GM12878 (cell line): ENCODE measurements around the gene ZFYVE19. TPM values are rescaled to one million over a fixed set of nuclear protein-coding genes. Genes with fewer than 3 reads are reported as not detected.

Source experiments
- ATAC-seq: fragments of 200-7000 bp; cut with Tn5 transposase; 3 replicates; pipeline ENCODE4 v1.9.1; 2020; ENCODE audit warnings: mild to moderate bottlenecking, moderate library complexity
- BruUV-seq: library from RNA; stranded (reverse); fragments of 400-500 nt; replicated peaks from 2 replicates; lab custom pipeline; 2021; lab: Mats Ljungman, UMichigan
- CTCF ChIA-PET: fragments of 300-600 bp; sonication (Branson Sonifier 250); formaldehyde crosslinking; extraction: SDS; loops from one replicate; lab custom pipeline; 2021; ENCODE audit warnings: inconsistent platforms; lab: Yijun Ruan, JAX
- POLR2A ChIA-PET: fragments of 350-600 bp; formaldehyde crosslinking; extraction: SDS; loops from one replicate; lab custom pipeline; 2021; ENCODE audit warnings: inconsistent platforms; lab: Charles Lee
- RAD21 ChIA-PET: fragments of 300-600 bp; sonication (Branson Sonifier 250); formaldehyde crosslinking; loops from one replicate; lab custom pipeline; 2023; ENCODE audit warnings: antibody characterized with exemption; ENCODE audit not compliant: unreplicated experiment; lab: Charles Lee
- SMC1A ChIA-PET: fragments of 300-600 bp; sonication (Branson Sonifier 250); formaldehyde crosslinking; loops from one replicate; lab custom pipeline; 2023; ENCODE audit not compliant: unreplicated experiment, uncharacterized antibody; lab: Charles Lee
- DNase-seq: peaks from one replicate; pipeline ENCODE4 v3.0.0-alpha.2; 2011; ENCODE audit warnings: low read depth, low spot score
- FAIRE-seq: peaks from 3 replicates; lab custom pipeline; 2011; peaks lifted over from hg19 to GRCh38; lab: Jason Lieb, UNC
- H2AFZ ChIP-seq: 2 replicates; pipeline ENCODE4 v1.6.0; 2011; ENCODE audit warnings: low read depth, low read length, control low read depth; ENCODE audit not compliant: control insufficient read depth
- H3K27ac ChIP-seq: 2 replicates; pipeline ENCODE4 v1.5.1; 2011; ENCODE audit warnings: control low read depth; ENCODE audit not compliant: control insufficient read depth, insufficient read depth
- H3K27me3 ChIP-seq, 2 experiments: replicated peaks in 1 of 2; 2 replicates each; pipeline versions ENCODE4 v1.6.0 to v1.6.1; 2011; ENCODE audit warnings: low read length in 1 of 2; ENCODE audit not compliant: control insufficient read depth in 2 of 2, insufficient read depth in 2 of 2
- H3K36me3 ChIP-seq, 2 experiments: 2 replicates each; pipeline ENCODE4 v1.5.1; 2011; ENCODE audit warnings: low read length in 1 of 2; ENCODE audit not compliant: control insufficient read depth in 2 of 2, insufficient read depth in 2 of 2
- H3K4me1 ChIP-seq: 2 replicates; pipeline ENCODE4 v1.6.1; 2011; ENCODE audit warnings: mild to moderate bottlenecking, low read length, moderate library complexity, mixed read lengths; ENCODE audit not compliant: control insufficient read depth, insufficient read depth
- H3K4me2 ChIP-seq: 2 replicates; pipeline ENCODE4 v1.6.0; 2011; ENCODE audit warnings: control low read depth; ENCODE audit not compliant: control insufficient read depth, insufficient read depth
- H3K4me3 ChIP-seq: fragments of 200-600 bp; sonication (generic); 2 replicates; pipeline ENCODE4 v1.5.1; 2016
- H3K79me2 ChIP-seq: 2 replicates; pipeline ENCODE4 v1.6.0; 2011; ENCODE audit warnings: low read length; ENCODE audit not compliant: control insufficient read depth, insufficient read depth
- H3K9ac ChIP-seq: 2 replicates; pipeline ENCODE4 v1.8.0; 2011; ENCODE audit warnings: low read length, control low read depth, mixed read lengths; ENCODE audit not compliant: control insufficient read depth, insufficient read depth
- H3K9me3 ChIP-seq: replicated peaks from 3 replicates; pipeline ENCODE4 v1.5.1; 2011; ENCODE audit warnings: mild to moderate bottlenecking, low read length; ENCODE audit not compliant: control insufficient read depth, insufficient read depth
- H4K20me1 ChIP-seq: 2 replicates; pipeline ENCODE4 v1.6.0; 2011; ENCODE audit not compliant: control insufficient read depth, insufficient read depth
- BRCA1 ChIP-seq: IDR thresholded peaks from 2 replicates; pipeline ENCODE4 v1.6.1; 2011; ENCODE audit warnings: low read depth, low read length, improper control_type of control experiment
- CHD4 ChIP-seq: fragments of 200-600 bp; sonication (generic); IDR thresholded peaks from 2 replicates; pipeline ENCODE4 v1.6.1; 2016; ENCODE audit warnings: mild to moderate bottlenecking
- CREM ChIP-seq: IDR thresholded peaks from 2 replicates; pipeline ENCODE4 v1.6.1; 2014; ENCODE audit warnings: antibody characterized with exemption, low read depth
- EED ChIP-seq: sonication (generic); IDR thresholded peaks from 2 replicates; pipeline ENCODE4 v1.6.1; 2016; ENCODE audit warnings: antibody characterized with exemption, low read depth
- EZH2 ChIP-seq: IDR thresholded peaks from 2 replicates; pipeline ENCODE4 v1.6.1; 2012; ENCODE audit warnings: low read depth, mild to moderate bottlenecking, control low read depth, inconsistent platforms, low read length, borderline replicate concordance; ENCODE audit not compliant: control insufficient read depth
- KAT2A ChIP-seq: conservative IDR thresholded peaks from 2 replicates; pipeline ENCODE4 v1.6.1; 2011; ENCODE audit warnings: low read depth, low read length; ENCODE audit not compliant: control insufficient read depth
- MXI1 ChIP-seq: fragments of 150-350 bp; IDR thresholded peaks from 2 replicates; pipeline ENCODE4 v1.6.1; 2011; ENCODE audit warnings: low read depth, mild to moderate bottlenecking, inconsistent platforms, low read length, improper control_type of control experiment
- NFXL1 ChIP-seq: fragments of 450-650 bp; IDR thresholded peaks from 2 replicates; pipeline ENCODE4 v1.6.1; 2017; ENCODE audit warnings: antibody characterized with exemption, mild to moderate bottlenecking, borderline replicate concordance
- POLR2AphosphoS5 ChIP-seq: IDR thresholded peaks from 2 replicates; pipeline ENCODE4 v1.6.1; 2011; ENCODE audit warnings: mild to moderate bottlenecking, low read length, inconsistent platforms
- SMAD1 ChIP-seq: fragments of 450-650 bp; IDR thresholded peaks from 2 replicates; pipeline ENCODE4 v1.6.1; 2018; ENCODE audit warnings: mild to moderate bottlenecking, low read depth; ENCODE audit not compliant: partially characterized antibody
- SP1 ChIP-seq: IDR thresholded peaks from one replicate; pipeline ENCODE4 v1.6.1; 2011; ENCODE audit warnings: low read depth, low read length
- STAT3 ChIP-seq: IDR thresholded peaks from 2 replicates; pipeline ENCODE4 v1.6.1; 2011; ENCODE audit warnings: low read depth, low read length, improper control_type of control experiment
- SUZ12 ChIP-seq: fragments of 200-600 bp; sonication (generic); IDR thresholded peaks from one replicate; pipeline ENCODE4 v1.6.1; 2018; ENCODE audit warnings: antibody characterized with exemption, mild to moderate bottlenecking; ENCODE audit not compliant: unreplicated experiment
- TAF1 ChIP-seq: IDR thresholded peaks from 2 replicates; pipeline ENCODE4 v1.6.1; 2011; ENCODE audit warnings: mild to moderate bottlenecking, low read depth, low read length, borderline replicate concordance
- TCF3 ChIP-seq: IDR thresholded peaks from 2 replicates; pipeline ENCODE4 v1.6.1; 2012; ENCODE audit warnings: low read depth, mild to moderate bottlenecking, low read length, borderline replicate concordance; ENCODE audit not compliant: insufficient read depth
- ZNF24 ChIP-seq: fragments of 450-650 bp; IDR thresholded peaks from 2 replicates; pipeline ENCODE4 v1.6.1; 2017; ENCODE audit warnings: antibody characterized with exemption, mild to moderate bottlenecking
- ZNF274 ChIP-seq: IDR thresholded peaks from one replicate; pipeline ENCODE4 v1.8.0; 2011; ENCODE audit not compliant: insufficient read length, insufficient read depth
- ZSCAN29 ChIP-seq: fragments of 450-650 bp; IDR thresholded peaks from 2 replicates; pipeline ENCODE4 v1.6.1; 2017; ENCODE audit warnings: mild to moderate bottlenecking, moderate library complexity
- ZZZ3 ChIP-seq: IDR thresholded peaks from 2 replicates; pipeline ENCODE4 v1.6.1; 2011; ENCODE audit warnings: low read depth; ENCODE audit not compliant: control insufficient read depth, insufficient read length
- WGBS: methylation state at CpG from one replicate; pipeline ENCODE4 v1.1.6; 2016; ENCODE audit warnings: low lambda C conversion rate; ENCODE audit not compliant: insufficient replicate concordance, insufficient coverage; ENCODE audit errors: missing lambda C conversion rate; 5-methylcytosine and 5-hydroxymethylcytosine counted together
- in situ Hi-C: fragments of 300-500 bp; cut with MboI; formaldehyde crosslinking; loops from 9 replicates; pipeline ENCODE4 v1.14.3; 2018; ENCODE audit warnings: mixed read lengths
- intact Hi-C: fragments of 100-400 bp; cut with micrococcal nuclease; formaldehyde crosslinking; loops from one replicate; pipeline ENCODE4 v1.14.2; 2022; ENCODE audit not compliant: unreplicated experiment
- polyA plus RNA-seq, 11 experiments: library from polyadenylated mRNA; depleted of rRNA in 4 of 11; unstranded in 6 of 11; stranded (reverse) in 5 of 11; fragments of >200 nt; fragmentation: Nextera tagmentation in 4 of 11; fragmentation: Illumina TruSeq in 1 of 11; extraction: Ambion mirVana in 4 of 11; extraction: Trizol in 1 of 11; gene quantifications; 1 replicate in 1 of 11; 2 replicates in 10 of 11; pipeline versions ENCODE4 v1.2.1 to v1.2.3, GENCODE V29; 2011 to 2016; ENCODE audit warnings: inconsistent platforms in 2 of 11, missing spikeins in 2 of 11, low read depth in 1 of 11
- total RNA-seq, 4 experiments: library from RNA; depleted of rRNA in 3 of 4; stranded (reverse); fragments of >200 nt in 3 of 4; fragmentation: Illumina TruSeq in 1 of 4; extraction: Trizol in 1 of 4; gene quantifications; 2 replicates each; pipeline versions ENCODE4 v1.2.1 to v1.2.3, GENCODE V29; 2013 to 2021

The ZFYVE19 gene
- total and polyA plus RNA-seq, 10 of the 15 experiments (the other 5 are each of a cell fraction or from before 2014, with no cell fraction given): 1.7 to 36.3 (median 17.0) TPM

GRCh38 chr15:40841741-40842140 lies 34.9 kb downstream of the ZFYVE19 start:
- no peak for ATAC-seq
- no peak overlapping the region for H3K4me3 ChIP-seq
- no peak for DNase-seq
- H3K9ac ChIP-seq: no peak overlapping the region
- H3K27ac ChIP-seq: no peak overlapping the region
- no peak overlapping the region for H3K4me2 ChIP-seq
- FAIRE-seq: no peak
- H2AFZ ChIP-seq: no peak overlapping the region
- in situ Hi-C loops: no loop called here
- intact Hi-C loops: loop anchor here (10.0 kb wide), 1 partner anchor 273 kb away; the partner anchor contains the start of gene INO80
- ChIA-PET CTCF (interaction anchor here (0.6 to 1.1 kb wide), 2 partner anchors 50 to 530 kb away, joined by 3 to 4 read pairs; no protein-coding TSS in a partner anchor), POLR2A (no interaction called here), RAD21 (no interaction called here), SMC1A (interaction anchor here (1.9 kb wide), 1 partner anchor 27 kb away, joined by 5 read pairs; no protein-coding TSS in a partner anchor)
- H3K79me2 ChIP-seq: no peaks in the 10 kb centered on the region
- H3K9me3 ChIP-seq: no peaks in the 10 kb centered on the region
- 26% methylated on average over 2 of the region's 2 CpGs for WGBS
- peaks cover 1 to 3% of the 10 kb centered on the region in 2 experiments; a peak in 1 of 4 replicates for H3K27me3 ChIP-seq
- no TSS peak for BruUV-seq
- H3K4me1 ChIP-seq: peaks cover 14% of the 10 kb centered on the region
- H4K20me1 ChIP-seq: no peaks in the 10 kb centered on the region
- H3K36me3 ChIP-seq: no peaks in the 10 kb centered on the region
- TF ChIP-seq ZNF274: no peak
- no peak for TF ChIP-seq ZSCAN29
- TF ChIP-seq SMAD1: no peak
- TF ChIP-seq POLR2AphosphoS5: no peak
- TF ChIP-seq CHD4: no peak
- TF ChIP-seq EED: no peak
- no peak for TF ChIP-seq KAT2A
- no peak for TF ChIP-seq BRCA1
- no peak for TF ChIP-seq TCF3
- no peak for TF ChIP-seq CREM
- no peak for TF ChIP-seq NFXL1
- TF ChIP-seq STAT3: no peak
- no peak for TF ChIP-seq SUZ12
- no peak for TF ChIP-seq TAF1
- TF ChIP-seq ZZZ3: no peak
- no peak for TF ChIP-seq SP1
- no peak for TF ChIP-seq EZH2
- TF ChIP-seq MXI1: no peak
- TF ChIP-seq ZNF24: no peak
